Right atrium auricular region (tissue), 2 donors: ENCODE results near the gene DNM2. TPM values are rescaled to one million over a fixed set of nuclear protein-coding genes. Genes with fewer than 3 reads are reported as not detected.

Experiments
- DNase-seq: peaks from one replicate; pipeline ENCODE4 v3.0.0-alpha.2; 2019; ENCODE audit warnings: low spot score
- H3K27ac ChIP-seq, 2 donors: fragments of 200-600 bp; sonication (generic); 1 replicate in 1 of 2; 2 replicates in 1 of 2; pipeline ENCODE4 v1.5.1; 2016 to 2019
- H3K27me3 ChIP-seq, 2 donors: fragments of 200-600 bp; sonication (generic); one replicate each; pipeline versions ENCODE4 v1.5.1 to v1.6.0; 2017 to 2019
- H3K36me3 ChIP-seq: fragments of 200-600 bp; sonication (generic); one replicate; pipeline ENCODE4 v1.5.1; 2016
- H3K4me1 ChIP-seq, 2 donors: fragments of 200-600 bp; sonication (generic); one replicate each; pipeline versions ENCODE4 v1.5.1 to v1.6.0; 2017 to 2019
- H3K4me3 ChIP-seq, 2 donors: fragments of 200-600 bp; sonication (generic); 1 replicate in 1 of 2; 2 replicates in 1 of 2; pipeline ENCODE4 v1.5.1; 2017 to 2019; ENCODE audit warnings: mild to moderate bottlenecking in 1 of 2, moderate library complexity in 1 of 2
- H3K9me3 ChIP-seq, 2 donors: fragments of 200-600 bp; sonication (generic); one replicate each; pipeline ENCODE4 v1.5.1; 2019
- CTCF ChIP-seq, 2 donors: fragments of 200-600 bp; sonication (generic); IDR thresholded peaks; one replicate each; pipeline ENCODE4 v1.5.1; 2019; ENCODE audit warnings: antibody characterized with exemption in 2 of 2
- total RNA-seq, 2 donors: library from RNA; depleted of rRNA; stranded (reverse); fragments of >200 nt; gene quantifications; one replicate each; pipeline ENCODE4 v1.1.0, GENCODE V29; 2016

DNM2 gene
- total RNA-seq, 2 donors from 2014 or later = 111 to 144 TPM

GRCh38 chr19:10826846-10827245 is 109.0 kb downstream of the DNM2 start:
- H3K27ac ChIP-seq = no peak overlapping the region
- H3K36me3 ChIP-seq = peaks cover 77% of the 10 kb centered on the region
- H3K9me3 ChIP-seq = no peaks in the 10 kb centered on the region
- no peak for TF ChIP-seq CTCF (IDR thresholded peaks at IDR 0.05)
- H3K4me3 ChIP-seq = no peak overlapping the region
- DNase-seq = no peak
- H3K4me1 ChIP-seq = no peaks in the 10 kb centered on the region
- no peaks in the 10 kb centered on the region for H3K27me3 ChIP-seq

DNA sequence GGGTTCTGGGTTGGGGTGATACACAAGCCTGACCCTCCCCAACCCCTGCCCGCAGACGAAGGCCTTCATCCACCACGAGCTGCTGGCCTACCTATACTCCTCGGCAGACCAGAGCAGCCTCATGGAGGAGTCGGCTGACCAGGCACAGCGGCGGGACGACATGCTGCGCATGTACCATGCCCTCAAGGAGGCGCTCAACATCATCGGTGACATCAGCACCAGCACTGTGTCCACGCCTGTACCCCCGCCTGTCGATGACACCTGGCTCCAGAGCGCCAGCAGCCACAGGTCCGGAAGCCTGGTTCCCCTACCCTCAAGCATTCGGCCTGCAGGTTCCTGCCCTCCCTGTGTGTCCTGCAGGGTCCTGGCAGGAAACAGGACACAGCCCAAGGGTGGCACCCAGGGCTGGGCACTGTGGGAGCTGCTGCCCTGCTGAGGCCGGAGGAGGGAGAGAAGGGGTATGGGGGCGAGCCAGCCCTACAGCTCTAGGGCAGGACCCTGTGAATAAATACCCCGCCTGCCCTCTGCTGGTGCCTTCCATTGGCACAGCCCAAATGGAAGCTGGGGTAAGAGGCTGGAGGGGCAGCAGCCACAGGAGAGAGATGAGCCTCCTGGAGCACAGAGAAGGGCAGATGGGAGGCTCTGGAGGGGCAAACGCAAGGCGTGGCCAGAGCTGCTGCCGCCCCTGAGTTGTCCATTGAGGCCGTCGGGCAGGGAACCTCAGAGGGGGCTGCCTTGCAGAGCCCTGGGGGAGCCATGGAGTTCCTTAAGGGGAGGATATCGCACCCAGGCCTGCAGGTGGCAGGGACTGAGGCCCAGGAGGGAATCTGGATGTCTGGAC is 111.3 kb downstream of the DNM2 start:
- Histone ChIP-seq H3K27ac (no peak overlapping the region), H3K36me3 (peaks cover 71% of the 10 kb centered on the region), H3K9me3 (no peaks in the 10 kb centered on the region), H3K27me3 (no peaks in the 10 kb centered on the region), H3K4me3 (no peak overlapping the region), H3K4me1 (no peaks in the 10 kb centered on the region)
- no peak for TF ChIP-seq CTCF (IDR thresholded peaks at IDR 0.05)
- no peak for DNase-seq

- no peak for DNase-seq
- no peak for TF ChIP-seq CTCF (IDR thresholded peaks at IDR 0.05)
- peaks cover 63% of the 10 kb centered on the region for H3K36me3 ChIP-seq
Measured at GRCh38 chr19:10829967-10830366, 112.1 kb downstream of the DNM2 start.

DNA sequence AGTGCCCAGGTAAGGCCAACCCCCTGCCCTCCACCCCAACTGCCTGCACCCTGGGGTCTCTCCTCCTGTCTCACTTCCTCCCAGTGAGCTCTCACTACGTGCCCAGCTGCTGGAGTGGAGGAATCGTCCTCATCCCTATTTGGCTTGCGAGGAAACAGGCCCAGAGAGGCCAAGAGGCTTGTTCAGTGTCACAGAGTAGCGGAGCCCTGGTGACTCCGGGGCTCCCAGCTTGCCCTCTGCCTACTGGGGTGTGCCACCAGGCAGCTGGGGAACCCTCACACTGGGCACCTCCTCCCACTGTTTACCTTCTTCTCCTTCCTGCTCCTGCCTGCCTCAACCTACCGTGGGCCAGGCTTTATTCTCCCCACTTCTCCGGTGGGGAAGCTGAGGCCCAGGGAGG is 112.5 kb downstream of the DNM2 start:
- DNase-seq = no peak
- TF ChIP-seq CTCF (IDR thresholded peaks at IDR 0.05) = no peak
- H3K9me3 ChIP-seq = no peaks in the 10 kb centered on the region

More at GRCh38 chr19:10829967-10830366, 112.1 kb downstream of the DNM2 start:
- Histone ChIP-seq H3K27ac (no peak overlapping the region), H3K27me3 (no peaks in the 10 kb centered on the region), H3K4me3 (no peak overlapping the region), H3K4me1 (peaks cover 0 to under 1% of the 10 kb centered on the region in 2 donors), H3K9me3 (no peaks in the 10 kb centered on the region)

GRCh38 chr19:10830931-10831779 is 113.3 kb downstream of the DNM2 start:
- no peak for DNase-seq
- Histone ChIP-seq H3K36me3 (peaks cover 51% of the 10 kb centered on the region), H3K27me3 (no peaks in the 10 kb centered on the region), H3K4me1 (peaks cover 0 to 6% of the 10 kb centered on the region in 2 donors), H3K9me3 (no peaks in the 10 kb centered on the region), H3K4me3 (no peak overlapping the region), H3K27ac (no peak overlapping the region)
- TF ChIP-seq CTCF (IDR thresholded peaks at IDR 0.05) = no peak

More for the DNA sequence above, 112.5 kb downstream of the DNM2 start:
- Histone ChIP-seq H3K36me3 (peaks cover 59% of the 10 kb centered on the region), H3K27ac (no peak overlapping the region), H3K27me3 (no peaks in the 10 kb centered on the region), H3K4me1 (peaks cover 0 to 5% of the 10 kb centered on the region in 2 donors), H3K4me3 (no peak overlapping the region)
